GM18951 (cell line): Measurements from ENCODE around the gene LDLRAD4.

Experiments
- POLR2A ChIP-seq: IDR thresholded peaks from 4 replicates; pipeline ENCODE4 v1.6.1; 2011; ENCODE audit warnings: mild to moderate bottlenecking; ENCODE audit not compliant: insufficient read length, insufficient read depth; ENCODE audit errors: extremely low read depth
- in situ Hi-C: fragments of 300-500 bp; cut with MboI; formaldehyde crosslinking; loops from one replicate; pipeline ENCODE4 v1.12.0; 2022; ENCODE audit warnings: low sequenced_read_pairs, mixed read lengths, inconsistent platforms; ENCODE audit not compliant: unreplicated experiment

LDLRAD4 gene

GRCh38 chr18:13570856-13571495 is 352.4 kb downstream of the LDLRAD4 start:
- in situ Hi-C loops, result no loop called here
- no peak for TF ChIP-seq POLR2A

- TF ChIP-seq POLR2A, result no peak
- in situ Hi-C loops, result no loop called here
Observed at GRCh38 chr18:13572148-13572547, 353.6 kb downstream of the LDLRAD4 start.

GRCh38 chr18:13572721-13573120 is 354.2 kb downstream of the LDLRAD4 start:
- in situ Hi-C loops, result no loop called here
- TF ChIP-seq POLR2A, result no peak

GRCh38 chr18:13573750-13574149 is 355.2 kb downstream of the LDLRAD4 start:
- in situ Hi-C loops, result no loop called here
- TF ChIP-seq POLR2A, result no peak

- in situ Hi-C loops, result no loop called here
- no peak for TF ChIP-seq POLR2A
Observed at GRCh38 chr18:13574355-13574754, 355.8 kb downstream of the LDLRAD4 start.

GRCh38 chr18:13574761-13575160 is 356.2 kb downstream of the LDLRAD4 start:
- no peak for TF ChIP-seq POLR2A
- in situ Hi-C loops, result no loop called here

GRCh38 chr18:13576598-13576997 is 358.0 kb downstream of the LDLRAD4 start:
- in situ Hi-C loops, result no loop called here

GRCh38 chr18:13577091-13577697 is 358.6 kb downstream of the LDLRAD4 start:
- in situ Hi-C loops, result no loop called here
- TF ChIP-seq POLR2A, result peak; percentile 17

More at GRCh38 chr18:13576598-13576997, 358.0 kb downstream of the LDLRAD4 start:
- TF ChIP-seq POLR2A, result no peak

- in situ Hi-C loops, result no loop called here
- no peak for TF ChIP-seq POLR2A
Observed at GRCh38 chr18:13577781-13578180, 359.2 kb downstream of the LDLRAD4 start.

GRCh38 chr18:13578400-13578799 is 359.8 kb downstream of the LDLRAD4 start:
- TF ChIP-seq POLR2A, result no peak
- in situ Hi-C loops, result no loop called here

- no peak for TF ChIP-seq POLR2A
- in situ Hi-C loops, result no loop called here
Observed at GRCh38 chr18:13579874-13580273, 361.3 kb downstream of the LDLRAD4 start.

- no peak for TF ChIP-seq POLR2A
- in situ Hi-C loops, result no loop called here
Observed at GRCh38 chr18:13580351-13580750, 361.8 kb downstream of the LDLRAD4 start.

- in situ Hi-C loops, result no loop called here
- no peak for TF ChIP-seq POLR2A
Observed at GRCh38 chr18:13580991-13581390, 362.4 kb downstream of the LDLRAD4 start.

- TF ChIP-seq POLR2A, result no peak
- in situ Hi-C loops, result no loop called here
Observed at GRCh38 chr18:13581496-13582177, 363.1 kb downstream of the LDLRAD4 start.
